GM23338 (cell line): Measurements from ENCODE around the gene HRH3. TPM values are rescaled to one million over a fixed set of nuclear protein-coding genes. Genes with fewer than 3 reads are reported as not detected.

Experiments used
- ATAC-seq: fragments of 200-7000 bp; cut with Tn5 transposase; 3 replicates; pipeline ENCODE4 v1.9.1; 2020
- DNase-seq: peaks from one replicate; pipeline ENCODE4 v3.0.0-alpha.2; 2015; ENCODE audit warnings: low spot score
- H2AFZ ChIP-seq: fragments of 200-600 bp; sonication (generic); 2 replicates; pipeline ENCODE4 v1.8.0; 2016; ENCODE audit warnings: antibody characterized with exemption, mild to moderate bottlenecking, moderate library complexity
- H3F3A ChIP-seq: fragments of 200-600 bp; sonication (generic); replicated peaks from 2 replicates; pipeline ENCODE4 v1.8.0; 2017; ENCODE audit warnings: antibody characterized with exemption, mixed run types, low read depth
- H3K27ac ChIP-seq: fragments of 200-600 bp; sonication (generic); 2 replicates; pipeline ENCODE4 v1.6.1; 2016; ENCODE audit warnings: low read depth
- H3K27me3 ChIP-seq: fragments of 200-600 bp; sonication (generic); 2 replicates; pipeline ENCODE4 v1.8.0; 2016; ENCODE audit warnings: mild to moderate bottlenecking, mixed run types, moderate library complexity; ENCODE audit not compliant: insufficient read depth
- H3K36me3 ChIP-seq: fragments of 200-600 bp; sonication (generic); 2 replicates; pipeline ENCODE4 v1.8.0; 2016; ENCODE audit warnings: mild to moderate bottlenecking; ENCODE audit not compliant: insufficient read depth
- H3K4me1 ChIP-seq: fragments of 200-600 bp; sonication (generic); 2 replicates; pipeline ENCODE4 v1.8.0; 2016; ENCODE audit warnings: mild to moderate bottlenecking, moderate library complexity; ENCODE audit not compliant: insufficient read depth
- H3K4me2 ChIP-seq: fragments of 200-600 bp; sonication (generic); 2 replicates; pipeline ENCODE4 v1.7.1; 2017; ENCODE audit warnings: mixed run types
- H3K4me3 ChIP-seq: fragments of 200-600 bp; sonication (generic); 2 replicates; pipeline ENCODE4 v1.6.1; 2016; ENCODE audit warnings: mixed run types
- H3K79me2 ChIP-seq: fragments of 200-600 bp; sonication (generic); replicated peaks from 2 replicates; pipeline ENCODE4 v1.8.0; 2017; ENCODE audit warnings: mild to moderate bottlenecking; ENCODE audit not compliant: insufficient read depth
- H3K9me2 ChIP-seq: fragments of 200-600 bp; sonication (generic); 2 replicates; pipeline ENCODE4 v1.8.0; 2017; ENCODE audit not compliant: insufficient read depth
- H4K20me1 ChIP-seq: fragments of 200-600 bp; sonication (generic); replicated peaks from 2 replicates; pipeline ENCODE4 v1.8.0; 2017; ENCODE audit warnings: mild to moderate bottlenecking; ENCODE audit not compliant: insufficient read depth
- H3K27ac Mint-ChIP-seq: 2 replicates; pipeline ENCODE4 v1.8.0; 2020; ENCODE audit warnings: inconsistent platforms, mild to moderate bottlenecking, moderate library complexity, mixed read lengths
- H3K27me3 Mint-ChIP-seq: 3 replicates; pipeline ENCODE4 v1.8.0; 2022; ENCODE audit warnings: low read depth, mild to moderate bottlenecking, moderate library complexity, mixed read lengths, inconsistent platforms; ENCODE audit not compliant: insufficient read depth, poor library complexity
- H3K36me3 Mint-ChIP-seq: 3 replicates; pipeline ENCODE4 v1.8.0; 2021; ENCODE audit warnings: low read depth, mild to moderate bottlenecking, inconsistent platforms, moderate library complexity, mixed read lengths
- H3K4me1 Mint-ChIP-seq: 3 replicates; pipeline ENCODE4 v1.8.0; 2020; ENCODE audit warnings: mild to moderate bottlenecking, inconsistent platforms, mixed read lengths
- H3K4me3 Mint-ChIP-seq: 3 replicates; pipeline ENCODE4 v1.8.0; 2021; ENCODE audit warnings: moderate library complexity, mild to moderate bottlenecking, inconsistent platforms, mixed read lengths
- H3K9me3 Mint-ChIP-seq: 3 replicates; pipeline ENCODE4 v1.8.0; 2020; ENCODE audit warnings: moderate library complexity, mild to moderate bottlenecking, inconsistent platforms, mixed read lengths
- CREB1 ChIP-seq: fragments of 250-450 bp; sonication (Bioruptor Pico); IDR thresholded peaks from 2 replicates; pipeline ENCODE4 v1.5.0; 2020; ENCODE audit warnings: low read depth, mild to moderate bottlenecking, moderate library complexity
- EZH2 ChIP-seq: fragments of 200-600 bp; sonication (generic); IDR thresholded peaks from one replicate; pipeline ENCODE4 v1.8.0; 2017; ENCODE audit warnings: antibody characterized with exemption, mild to moderate bottlenecking, low read depth; ENCODE audit not compliant: unreplicated experiment
- EZH2phosphoT487 ChIP-seq: fragments of 200-600 bp; sonication (generic); IDR thresholded peaks from one replicate; pipeline ENCODE4 v1.8.1; 2018; ENCODE audit warnings: antibody characterized with exemption; ENCODE audit not compliant: unreplicated experiment
- JUNB ChIP-seq: IDR thresholded peaks from one replicate; pipeline ENCODE4 v1.6.1; 2016; ENCODE audit warnings: antibody characterized with exemption; ENCODE audit not compliant: unreplicated experiment
- NANOG ChIP-seq: IDR thresholded peaks from 2 replicates; pipeline ENCODE4 v1.6.1; 2016; ENCODE audit warnings: antibody characterized with exemption, borderline replicate concordance
- POLR2AphosphoS5 ChIP-seq: IDR thresholded peaks from 2 replicates; pipeline ENCODE4 v1.6.1; 2016; ENCODE audit warnings: antibody characterized with exemption, low read depth
- STAT1 ChIP-seq: IDR thresholded peaks from one replicate; pipeline ENCODE4 v1.6.1; 2016; ENCODE audit warnings: antibody characterized with exemption; ENCODE audit not compliant: unreplicated experiment
- ZNF114 ChIP-seq: fragments of 250-450 bp; sonication (Bioruptor Pico); IDR thresholded peaks from 2 replicates; pipeline ENCODE4 v1.5.0; 2020; ENCODE audit warnings: mild to moderate bottlenecking, moderate library complexity
- ZNF331 ChIP-seq: fragments of 250-450 bp; sonication (Bioruptor Pico); IDR thresholded peaks from 2 replicates; pipeline ENCODE4 v1.5.0; 2020; ENCODE audit warnings: low read depth, mild to moderate bottlenecking, moderate library complexity
- polyA plus RNA-seq: library from polyadenylated mRNA; unstranded; fragments of >200 nt; fragmentation: Nextera tagmentation; extraction: Ambion mirVana; gene quantifications from 2 replicates; pipeline ENCODE4 v1.2.1, GENCODE V29; 2016
- total RNA-seq: library from RNA; depleted of rRNA; stranded (reverse); fragments of >200 nt; shearing (Covaris generic); gene quantifications from 2 replicates; pipeline ENCODE4 v1.2.3, GENCODE V29; 2014
- TF ChIP-seq, protein P1 (sequence below): IDR thresholded peaks from 2 replicates; pipeline ENCODE4 v1.6.1; 2016; ENCODE audit warnings: antibody characterized with exemption
- TF ChIP-seq, protein P2 (sequence below), 2 experiments: fragments of 200-600 bp in 1 of 2; sonication (generic) in 1 of 2; conservative IDR thresholded peaks; 2 replicates each; pipeline versions ENCODE4 v1.5.1 to v1.6.1; 2016 to 2017; ENCODE audit warnings: antibody characterized with exemption in 2 of 2, low read depth in 2 of 2, mild to moderate bottlenecking in 2 of 2, moderate library complexity in 1 of 2
- TF ChIP-seq, protein P3 (sequence below): IDR thresholded peaks from one replicate; pipeline ENCODE4 v1.6.1; 2018; ENCODE audit warnings: antibody characterized with exemption; ENCODE audit not compliant: unreplicated experiment
- TF ChIP-seq, protein P4 (sequence below): fragments of 250-450 bp; sonication (Bioruptor Pico); IDR thresholded peaks from 2 replicates; pipeline ENCODE4 v1.5.0; 2020; ENCODE audit warnings: mild to moderate bottlenecking, moderate library complexity

The HRH3 gene
- total and polyA plus RNA-seq, 2 experiments from 2014 or later, result 1.5 to 5.2 TPM

DNA sequence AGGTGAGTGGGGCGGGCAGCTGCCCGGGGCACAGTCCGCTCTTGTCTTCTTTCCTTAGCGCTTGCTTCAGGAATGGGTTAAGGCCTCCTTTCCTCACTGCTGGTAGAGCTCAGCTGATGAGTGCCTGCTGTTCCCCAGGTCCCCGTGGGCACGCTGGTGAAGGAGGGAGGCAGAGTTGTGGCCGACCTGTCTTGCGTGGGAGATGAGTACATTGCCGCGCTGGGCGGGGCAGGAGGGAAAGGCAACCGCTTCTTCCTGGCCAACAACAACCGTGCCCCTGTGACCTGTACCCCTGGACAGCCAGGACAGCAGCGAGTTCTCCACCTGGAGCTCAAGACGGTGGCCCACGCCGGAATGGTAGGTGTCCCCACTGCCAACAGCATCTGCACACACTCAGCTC is 21.6 kb downstream of the HRH3 start:
- H3K4me1 ChIP-seq, result no peaks in the 10 kb centered on the region
- TF ChIP-seq, protein P1, sequence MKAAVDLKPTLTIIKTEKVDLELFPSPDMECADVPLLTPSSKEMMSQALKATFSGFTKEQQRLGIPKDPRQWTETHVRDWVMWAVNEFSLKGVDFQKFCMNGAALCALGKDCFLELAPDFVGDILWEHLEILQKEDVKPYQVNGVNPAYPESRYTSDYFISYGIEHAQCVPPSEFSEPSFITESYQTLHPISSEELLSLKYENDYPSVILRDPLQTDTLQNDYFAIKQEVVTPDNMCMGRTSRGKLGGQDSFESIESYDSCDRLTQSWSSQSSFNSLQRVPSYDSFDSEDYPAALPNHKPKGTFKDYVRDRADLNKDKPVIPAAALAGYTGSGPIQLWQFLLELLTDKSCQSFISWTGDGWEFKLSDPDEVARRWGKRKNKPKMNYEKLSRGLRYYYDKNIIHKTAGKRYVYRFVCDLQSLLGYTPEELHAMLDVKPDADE, result no peak
- TF ChIP-seq, protein P2, sequence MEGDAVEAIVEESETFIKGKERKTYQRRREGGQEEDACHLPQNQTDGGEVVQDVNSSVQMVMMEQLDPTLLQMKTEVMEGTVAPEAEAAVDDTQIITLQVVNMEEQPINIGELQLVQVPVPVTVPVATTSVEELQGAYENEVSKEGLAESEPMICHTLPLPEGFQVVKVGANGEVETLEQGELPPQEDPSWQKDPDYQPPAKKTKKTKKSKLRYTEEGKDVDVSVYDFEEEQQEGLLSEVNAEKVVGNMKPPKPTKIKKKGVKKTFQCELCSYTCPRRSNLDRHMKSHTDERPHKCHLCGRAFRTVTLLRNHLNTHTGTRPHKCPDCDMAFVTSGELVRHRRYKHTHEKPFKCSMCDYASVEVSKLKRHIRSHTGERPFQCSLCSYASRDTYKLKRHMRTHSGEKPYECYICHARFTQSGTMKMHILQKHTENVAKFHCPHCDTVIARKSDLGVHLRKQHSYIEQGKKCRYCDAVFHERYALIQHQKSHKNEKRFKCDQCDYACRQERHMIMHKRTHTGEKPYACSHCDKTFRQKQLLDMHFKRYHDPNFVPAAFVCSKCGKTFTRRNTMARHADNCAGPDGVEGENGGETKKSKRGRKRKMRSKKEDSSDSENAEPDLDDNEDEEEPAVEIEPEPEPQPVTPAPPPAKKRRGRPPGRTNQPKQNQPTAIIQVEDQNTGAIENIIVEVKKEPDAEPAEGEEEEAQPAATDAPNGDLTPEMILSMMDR (conservative IDR thresholded peaks at IDR 0.05; ENCODE audit: low read depth in 2 of 2), result no peak
- no peak for TF ChIP-seq POLR2AphosphoS5
- no peak for TF ChIP-seq EZH2phosphoT487
- no peak for TF ChIP-seq JUNB
- no peak for TF ChIP-seq EZH2
- TF ChIP-seq ZNF114 (CRISPR knock-in tag), result no peak
- no peak for TF ChIP-seq ZNF331
- TF ChIP-seq, protein P3, sequence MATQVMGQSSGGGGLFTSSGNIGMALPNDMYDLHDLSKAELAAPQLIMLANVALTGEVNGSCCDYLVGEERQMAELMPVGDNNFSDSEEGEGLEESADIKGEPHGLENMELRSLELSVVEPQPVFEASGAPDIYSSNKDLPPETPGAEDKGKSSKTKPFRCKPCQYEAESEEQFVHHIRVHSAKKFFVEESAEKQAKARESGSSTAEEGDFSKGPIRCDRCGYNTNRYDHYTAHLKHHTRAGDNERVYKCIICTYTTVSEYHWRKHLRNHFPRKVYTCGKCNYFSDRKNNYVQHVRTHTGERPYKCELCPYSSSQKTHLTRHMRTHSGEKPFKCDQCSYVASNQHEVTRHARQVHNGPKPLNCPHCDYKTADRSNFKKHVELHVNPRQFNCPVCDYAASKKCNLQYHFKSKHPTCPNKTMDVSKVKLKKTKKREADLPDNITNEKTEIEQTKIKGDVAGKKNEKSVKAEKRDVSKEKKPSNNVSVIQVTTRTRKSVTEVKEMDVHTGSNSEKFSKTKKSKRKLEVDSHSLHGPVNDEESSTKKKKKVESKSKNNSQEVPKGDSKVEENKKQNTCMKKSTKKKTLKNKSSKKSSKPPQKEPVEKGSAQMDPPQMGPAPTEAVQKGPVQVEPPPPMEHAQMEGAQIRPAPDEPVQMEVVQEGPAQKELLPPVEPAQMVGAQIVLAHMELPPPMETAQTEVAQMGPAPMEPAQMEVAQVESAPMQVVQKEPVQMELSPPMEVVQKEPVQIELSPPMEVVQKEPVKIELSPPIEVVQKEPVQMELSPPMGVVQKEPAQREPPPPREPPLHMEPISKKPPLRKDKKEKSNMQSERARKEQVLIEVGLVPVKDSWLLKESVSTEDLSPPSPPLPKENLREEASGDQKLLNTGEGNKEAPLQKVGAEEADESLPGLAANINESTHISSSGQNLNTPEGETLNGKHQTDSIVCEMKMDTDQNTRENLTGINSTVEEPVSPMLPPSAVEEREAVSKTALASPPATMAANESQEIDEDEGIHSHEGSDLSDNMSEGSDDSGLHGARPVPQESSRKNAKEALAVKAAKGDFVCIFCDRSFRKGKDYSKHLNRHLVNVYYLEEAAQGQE, result no peak
- TF ChIP-seq NANOG, result no peak
- no peak for TF ChIP-seq STAT1
- TF ChIP-seq, protein P4, sequence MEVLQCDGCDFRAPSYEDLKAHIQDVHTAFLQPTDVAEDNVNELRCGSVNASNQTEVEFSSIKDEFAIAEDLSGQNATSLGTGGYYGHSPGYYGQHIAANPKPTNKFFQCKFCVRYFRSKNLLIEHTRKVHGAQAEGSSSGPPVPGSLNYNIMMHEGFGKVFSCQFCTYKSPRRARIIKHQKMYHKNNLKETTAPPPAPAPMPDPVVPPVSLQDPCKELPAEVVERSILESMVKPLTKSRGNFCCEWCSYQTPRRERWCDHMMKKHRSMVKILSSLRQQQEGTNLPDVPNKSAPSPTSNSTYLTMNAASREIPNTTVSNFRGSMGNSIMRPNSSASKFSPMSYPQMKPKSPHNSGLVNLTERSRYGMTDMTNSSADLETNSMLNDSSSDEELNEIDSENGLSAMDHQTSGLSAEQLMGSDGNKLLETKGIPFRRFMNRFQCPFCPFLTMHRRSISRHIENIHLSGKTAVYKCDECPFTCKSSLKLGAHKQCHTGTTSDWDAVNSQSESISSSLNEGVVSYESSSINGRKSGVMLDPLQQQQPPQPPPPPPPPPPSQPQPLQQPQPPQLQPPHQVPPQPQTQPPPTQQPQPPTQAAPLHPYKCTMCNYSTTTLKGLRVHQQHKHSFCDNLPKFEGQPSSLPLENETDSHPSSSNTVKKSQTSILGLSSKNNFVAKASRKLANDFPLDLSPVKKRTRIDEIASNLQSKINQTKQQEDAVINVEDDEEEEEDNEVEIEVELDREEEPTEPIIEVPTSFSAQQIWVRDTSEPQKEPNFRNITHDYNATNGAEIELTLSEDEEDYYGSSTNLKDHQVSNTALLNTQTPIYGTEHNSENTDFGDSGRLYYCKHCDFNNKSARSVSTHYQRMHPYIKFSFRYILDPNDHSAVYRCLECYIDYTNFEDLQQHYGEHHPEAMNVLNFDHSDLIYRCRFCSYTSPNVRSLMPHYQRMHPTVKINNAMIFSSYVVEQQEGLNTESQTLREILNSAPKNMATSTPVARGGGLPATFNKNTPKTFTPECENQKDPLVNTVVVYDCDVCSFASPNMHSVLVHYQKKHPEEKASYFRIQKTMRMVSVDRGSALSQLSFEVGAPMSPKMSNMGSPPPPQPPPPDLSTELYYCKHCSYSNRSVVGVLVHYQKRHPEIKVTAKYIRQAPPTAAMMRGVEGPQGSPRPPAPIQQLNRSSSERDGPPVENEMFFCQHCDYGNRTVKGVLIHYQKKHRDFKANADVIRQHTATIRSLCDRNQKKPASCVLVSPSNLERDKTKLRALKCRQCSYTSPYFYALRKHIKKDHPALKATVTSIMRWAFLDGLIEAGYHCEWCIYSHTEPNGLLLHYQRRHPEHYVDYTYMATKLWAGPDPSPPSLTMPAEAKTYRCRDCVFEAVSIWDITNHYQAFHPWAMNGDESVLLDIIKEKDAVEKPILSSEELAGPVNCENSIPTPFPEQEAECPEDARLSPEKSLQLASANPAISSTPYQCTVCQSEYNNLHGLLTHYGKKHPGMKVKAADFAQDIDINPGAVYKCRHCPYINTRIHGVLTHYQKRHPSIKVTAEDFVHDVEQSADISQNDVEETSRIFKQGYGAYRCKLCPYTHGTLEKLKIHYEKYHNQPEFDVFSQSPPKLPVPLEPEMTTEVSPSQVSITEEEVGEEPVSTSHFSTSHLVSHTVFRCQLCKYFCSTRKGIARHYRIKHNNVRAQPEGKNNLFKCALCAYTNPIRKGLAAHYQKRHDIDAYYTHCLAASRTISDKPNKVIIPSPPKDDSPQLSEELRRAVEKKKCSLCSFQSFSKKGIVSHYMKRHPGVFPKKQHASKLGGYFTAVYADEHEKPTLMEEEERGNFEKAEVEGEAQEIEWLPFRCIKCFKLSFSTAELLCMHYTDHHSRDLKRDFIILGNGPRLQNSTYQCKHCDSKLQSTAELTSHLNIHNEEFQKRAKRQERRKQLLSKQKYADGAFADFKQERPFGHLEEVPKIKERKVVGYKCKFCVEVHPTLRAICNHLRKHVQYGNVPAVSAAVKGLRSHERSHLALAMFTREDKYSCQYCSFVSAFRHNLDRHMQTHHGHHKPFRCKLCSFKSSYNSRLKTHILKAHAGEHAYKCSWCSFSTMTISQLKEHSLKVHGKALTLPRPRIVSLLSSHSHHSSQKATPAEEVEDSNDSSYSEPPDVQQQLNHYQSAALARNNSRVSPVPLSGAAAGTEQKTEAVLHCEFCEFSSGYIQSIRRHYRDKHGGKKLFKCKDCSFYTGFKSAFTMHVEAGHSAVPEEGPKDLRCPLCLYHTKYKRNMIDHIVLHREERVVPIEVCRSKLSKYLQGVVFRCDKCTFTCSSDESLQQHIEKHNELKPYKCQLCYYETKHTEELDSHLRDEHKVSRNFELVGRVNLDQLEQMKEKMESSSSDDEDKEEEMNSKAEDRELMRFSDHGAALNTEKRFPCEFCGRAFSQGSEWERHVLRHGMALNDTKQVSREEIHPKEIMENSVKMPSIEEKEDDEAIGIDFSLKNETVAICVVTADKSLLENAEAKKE (CRISPR knock-in tag), result no peak
- TF ChIP-seq CREB1 (CRISPR knock-in tag), result no peak
- H3K4me2 ChIP-seq, result no peak overlapping the region
- H3K27ac Mint-ChIP-seq, result no peak overlapping the region
- H4K20me1 ChIP-seq, result no peaks in the 10 kb centered on the region
- no peaks in the 10 kb centered on the region; the same call in none of the 2 replicates for H3K36me3 ChIP-seq
- H3K79me2 ChIP-seq, result no peaks in the 10 kb centered on the region
- H3K36me3 Mint-ChIP-seq, result peaks cover 50% of the 10 kb centered on the region
- no peaks in the 10 kb centered on the region for H3F3A ChIP-seq
- no peaks in the 10 kb centered on the region for H3K9me2 ChIP-seq
- H3K4me1 Mint-ChIP-seq, result no peaks in the 10 kb centered on the region; the same call in 2 of the 3 replicates
- ATAC-seq, result no peak
- H3K9me3 Mint-ChIP-seq, result no peaks in the 10 kb centered on the region
- no peak overlapping the region for H2AFZ ChIP-seq
- no peak overlapping the region for H3K4me3 Mint-ChIP-seq
- no peak overlapping the region for H3K4me3 ChIP-seq
- H3K27me3 Mint-ChIP-seq, result peaks cover 2% of the 10 kb centered on the region
- H3K27me3 ChIP-seq, result no peaks in the 10 kb centered on the region
- no peak for DNase-seq
- no peak overlapping the region for H3K27ac ChIP-seq
